ENCODE data around the gene HS3ST3A1. TPM values are rescaled to one million over a fixed set of nuclear protein-coding genes. Genes with fewer than 3 reads are reported as not detected.

The HS3ST3A1 gene
- total and polyA plus RNA-seq, 2 experiments from 2014 or later = 5.4 to 24.1 TPM

- Mint-ChIP-seq H3K27me3 (ENCODE audit: insufficient read depth, low read depth, poor library complexity) (no peaks in the 10 kb centered on the region), H3K27ac (no peak overlapping the region), H3K36me3 (ENCODE audit: low read depth) (no peaks in the 10 kb centered on the region), H3K4me3 (no peak overlapping the region), H3K4me1 (peaks cover 24% of the 10 kb centered on the region), H3K9me3 (no peaks in the 10 kb centered on the region)
- Histone ChIP-seq H4K20me1 (replicated peaks; ENCODE audit: insufficient read depth) (no peaks in the 10 kb centered on the region), H3K79me2 (replicated peaks; ENCODE audit: insufficient read depth) (no peaks in the 10 kb centered on the region), H3K4me2 (no peak overlapping the region), H3K27ac (ENCODE audit: low read depth) (no peak overlapping the region), H3K4me1 (ENCODE audit: insufficient read depth) (peaks cover 14% of the 10 kb centered on the region; the same call in 1 of the 2 replicates), H3K36me3 (ENCODE audit: insufficient read depth) (no peaks in the 10 kb centered on the region), H3F3A (replicated peaks; ENCODE audit: low read depth) (no peaks in the 10 kb centered on the region), H3K4me3 (no peak overlapping the region), H2AFZ (no peak overlapping the region), H3K27me3 (ENCODE audit: insufficient read depth) (no peaks in the 10 kb centered on the region), H3K9me2 (ENCODE audit: insufficient read depth) (no peaks in the 10 kb centered on the region)
- DNase-seq (ENCODE audit: low spot score) = no peak
- no peak; the same call in 2 of the 3 replicates for ATAC-seq
- TF ChIP-seq POLR2AphosphoS5 (IDR thresholded peaks at IDR 0.05; ENCODE audit: low read depth) = no peak
- TF ChIP-seq CREB1 (CRISPR knock-in tag; IDR thresholded peaks at IDR 0.05; ENCODE audit: low read depth) = no peak
- TF ChIP-seq STAT1 (IDR thresholded peaks at IDR 0.05; ENCODE audit: unreplicated experiment) = no peak
- TF ChIP-seq ETS1 (IDR thresholded peaks at IDR 0.05) = no peak
- TF ChIP-seq ZNF462 (CRISPR knock-in tag; IDR thresholded peaks at IDR 0.05) = no peak
- TF ChIP-seq EZH2phosphoT487 (IDR thresholded peaks at IDR 0.05; ENCODE audit: unreplicated experiment) = no peak
- TF ChIP-seq EZH2 (IDR thresholded peaks at IDR 0.05; ENCODE audit: low read depth, unreplicated experiment) = no peak
- no peak for TF ChIP-seq CTCF (conservative IDR thresholded peaks at IDR 0.05; ENCODE audit: low read depth in 2 of 2)
- no peak for TF ChIP-seq ZNF331 (CRISPR knock-in tag; IDR thresholded peaks at IDR 0.05; ENCODE audit: low read depth)
- TF ChIP-seq NANOG (IDR thresholded peaks at IDR 0.05; ENCODE audit: borderline replicate concordance) = no peak
- TF ChIP-seq JUNB (IDR thresholded peaks at IDR 0.05; ENCODE audit: unreplicated experiment) = no peak
- TF ChIP-seq REST (IDR thresholded peaks at IDR 0.05; ENCODE audit: unreplicated experiment) = no peak
- no peak for TF ChIP-seq ZNF114 (CRISPR knock-in tag; IDR thresholded peaks at IDR 0.05)
Measured at GRCh38 chr17:13509527-13509926, 92.2 kb downstream of the HS3ST3A1 start.
